Neural cell (in vitro differentiated cells): Measurements from ENCODE around the gene PKDCC. TPM values are rescaled to one million over a fixed set of nuclear protein-coding genes. Genes with fewer than 3 reads are reported as not detected.

Experiments
- H2AFZ ChIP-seq: fragments of 200-600, 300-800 bp; sonication (generic), shearing (Covaris generic); 2 replicates; pipeline ENCODE4 v1.6.0; 2014; ENCODE audit warnings: low read depth, mild to moderate bottlenecking, antibody characterized with exemption, low read length, moderate library complexity
- H3F3A ChIP-seq: fragments of 200-600 bp; shearing (Covaris generic); 2 replicates; pipeline ENCODE4 v1.6.1; 2016; ENCODE audit warnings: mild to moderate bottlenecking, moderate library complexity, mixed read lengths, antibody characterized with exemption, low read length; ENCODE audit not compliant: insufficient read depth, poor library complexity, severe bottlenecking
- H3K27ac ChIP-seq: fragments of 200-600, 300-800 bp; sonication (generic), shearing (Covaris generic); 2 replicates; pipeline ENCODE4 v1.5.1; 2014; ENCODE audit warnings: mild to moderate bottlenecking, low read length, moderate library complexity
- H3K27me3 ChIP-seq: fragments of 300-800, 200-600 bp; sonication (generic), shearing (Covaris generic); 2 replicates; pipeline ENCODE4 v1.6.0; 2014; ENCODE audit warnings: mild to moderate bottlenecking, low read depth, low read length, moderate library complexity; ENCODE audit not compliant: insufficient read depth
- H3K36me3 ChIP-seq: fragments of 300-800, 200-600 bp; sonication (generic), shearing (Covaris generic); 2 replicates; pipeline ENCODE4 v1.5.1; 2014; ENCODE audit warnings: mild to moderate bottlenecking, antibody characterized with exemption, low read length, moderate library complexity; ENCODE audit not compliant: insufficient read depth
- H3K4me2 ChIP-seq: fragments of 300-800, 200-600 bp; sonication (generic), shearing (Covaris generic); 2 replicates; pipeline ENCODE4 v1.6.0; 2014; ENCODE audit warnings: mild to moderate bottlenecking, low read length
- H3K4me3 ChIP-seq: fragments of 300-800, 200-600 bp; sonication (generic), shearing (Covaris generic); 2 replicates; pipeline ENCODE4 v1.5.1; 2014; ENCODE audit warnings: mild to moderate bottlenecking, low read length, moderate library complexity
- H3K79me2 ChIP-seq: fragments of 200-600 bp; shearing (Covaris generic); replicated peaks from 2 replicates; pipeline ENCODE4 v1.6.0; 2014; ENCODE audit warnings: mild to moderate bottlenecking, low read length, moderate library complexity; ENCODE audit not compliant: insufficient read depth
- H3K9ac ChIP-seq: fragments of 300-800, 200-600 bp; sonication (generic), shearing (Covaris generic); 2 replicates; pipeline ENCODE4 v1.6.1; 2016; ENCODE audit warnings: mild to moderate bottlenecking, low read length, mixed read lengths
- H3K9me2 ChIP-seq: fragments of 200-600 bp; shearing (Covaris generic); 2 replicates; pipeline ENCODE4 v1.6.1; 2016; ENCODE audit warnings: mild to moderate bottlenecking, low read length, mixed read lengths; ENCODE audit not compliant: insufficient read depth
- H3K9me3 ChIP-seq: fragments of 200-600, 300-800 bp; sonication (generic), shearing (Covaris generic); 2 replicates; pipeline ENCODE4 v1.6.1; 2016; ENCODE audit warnings: mild to moderate bottlenecking, mixed run types, low read length, moderate library complexity, mixed read lengths
- H4K20me1 ChIP-seq: fragments of 200-600 bp; shearing (Covaris generic); 2 replicates; pipeline ENCODE4 v1.6.1; 2016; ENCODE audit warnings: mild to moderate bottlenecking, mixed run types; ENCODE audit not compliant: insufficient read depth
- EP300 ChIP-seq: fragments of 450-650 bp; conservative IDR thresholded peaks from 2 replicates; pipeline ENCODE4 v1.6.1; 2014; ENCODE audit warnings: antibody characterized with exemption, mild to moderate bottlenecking, moderate library complexity; ENCODE audit not compliant: poor library complexity, severe bottlenecking
- EZH2 ChIP-seq: fragments of 200-600, 300-800 bp; shearing (Covaris generic), sonication (generic); IDR thresholded peaks from 2 replicates; pipeline ENCODE4 v1.6.1; 2014; ENCODE audit warnings: antibody characterized with exemption, low read length, borderline replicate concordance, mild to moderate bottlenecking; ENCODE audit not compliant: insufficient read depth, poor library complexity, severe bottlenecking
- MXI1 ChIP-seq: fragments of 450-650 bp; conservative IDR thresholded peaks from 2 replicates; pipeline ENCODE4 v1.6.1; 2014; ENCODE audit warnings: antibody characterized with exemption, mild to moderate bottlenecking; ENCODE audit not compliant: poor library complexity, severe bottlenecking
- POLR2AphosphoS5 ChIP-seq: IDR thresholded peaks from 2 replicates; pipeline ENCODE4 v1.6.1; 2012
- RAD21 ChIP-seq: fragments of 450-650 bp; conservative IDR thresholded peaks from 2 replicates; pipeline ENCODE4 v1.6.1; 2014; ENCODE audit warnings: antibody characterized with exemption, mild to moderate bottlenecking, moderate library complexity
- SMC3 ChIP-seq: fragments of 450-650 bp; conservative IDR thresholded peaks from 2 replicates; pipeline ENCODE4 v1.6.1; 2014; ENCODE audit warnings: antibody characterized with exemption, mild to moderate bottlenecking, moderate library complexity; ENCODE audit not compliant: poor library complexity
- TAF1 ChIP-seq: IDR thresholded peaks from 2 replicates; pipeline ENCODE4 v1.6.1; 2012; ENCODE audit warnings: low read depth
- polyA plus RNA-seq: library from polyadenylated mRNA; depleted of rRNA; stranded (reverse); fragments of >200 nt; gene quantifications from 2 replicates; pipeline ENCODE4 v1.2.3, GENCODE V29; 2014
- TF ChIP-seq, protein P1 (sequence below): fragments of 450-650 bp; IDR thresholded peaks from 2 replicates; pipeline ENCODE4 v1.5.1; 2014; ENCODE audit warnings: antibody characterized with exemption, mild to moderate bottlenecking, moderate library complexity; ENCODE audit not compliant: poor library complexity, severe bottlenecking
- TF ChIP-seq, protein P2 (sequence below): IDR thresholded peaks from 2 replicates; pipeline ENCODE4 v1.6.1; 2012; ENCODE audit warnings: borderline replicate concordance

PKDCC gene
- polyA plus RNA-seq, 1 donor from 2014 or later, result 37.4 TPM

- no peaks in the 10 kb centered on the region for H3K9me2 ChIP-seq
- H3K4me2 ChIP-seq, result no peak overlapping the region
- H2AFZ ChIP-seq, result no peak overlapping the region
- no peak overlapping the region for H3K9ac ChIP-seq
- no peaks in the 10 kb centered on the region for H3K9me3 ChIP-seq
- TF ChIP-seq, protein P1, sequence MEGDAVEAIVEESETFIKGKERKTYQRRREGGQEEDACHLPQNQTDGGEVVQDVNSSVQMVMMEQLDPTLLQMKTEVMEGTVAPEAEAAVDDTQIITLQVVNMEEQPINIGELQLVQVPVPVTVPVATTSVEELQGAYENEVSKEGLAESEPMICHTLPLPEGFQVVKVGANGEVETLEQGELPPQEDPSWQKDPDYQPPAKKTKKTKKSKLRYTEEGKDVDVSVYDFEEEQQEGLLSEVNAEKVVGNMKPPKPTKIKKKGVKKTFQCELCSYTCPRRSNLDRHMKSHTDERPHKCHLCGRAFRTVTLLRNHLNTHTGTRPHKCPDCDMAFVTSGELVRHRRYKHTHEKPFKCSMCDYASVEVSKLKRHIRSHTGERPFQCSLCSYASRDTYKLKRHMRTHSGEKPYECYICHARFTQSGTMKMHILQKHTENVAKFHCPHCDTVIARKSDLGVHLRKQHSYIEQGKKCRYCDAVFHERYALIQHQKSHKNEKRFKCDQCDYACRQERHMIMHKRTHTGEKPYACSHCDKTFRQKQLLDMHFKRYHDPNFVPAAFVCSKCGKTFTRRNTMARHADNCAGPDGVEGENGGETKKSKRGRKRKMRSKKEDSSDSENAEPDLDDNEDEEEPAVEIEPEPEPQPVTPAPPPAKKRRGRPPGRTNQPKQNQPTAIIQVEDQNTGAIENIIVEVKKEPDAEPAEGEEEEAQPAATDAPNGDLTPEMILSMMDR, result no peak
- TF ChIP-seq MXI1 (no peak), RAD21 (no peak), SMC3 (no peak), EZH2 (no peak), EP300 (no peak), TAF1 (no peak), POLR2AphosphoS5 (no peak)
- TF ChIP-seq, protein P2, sequence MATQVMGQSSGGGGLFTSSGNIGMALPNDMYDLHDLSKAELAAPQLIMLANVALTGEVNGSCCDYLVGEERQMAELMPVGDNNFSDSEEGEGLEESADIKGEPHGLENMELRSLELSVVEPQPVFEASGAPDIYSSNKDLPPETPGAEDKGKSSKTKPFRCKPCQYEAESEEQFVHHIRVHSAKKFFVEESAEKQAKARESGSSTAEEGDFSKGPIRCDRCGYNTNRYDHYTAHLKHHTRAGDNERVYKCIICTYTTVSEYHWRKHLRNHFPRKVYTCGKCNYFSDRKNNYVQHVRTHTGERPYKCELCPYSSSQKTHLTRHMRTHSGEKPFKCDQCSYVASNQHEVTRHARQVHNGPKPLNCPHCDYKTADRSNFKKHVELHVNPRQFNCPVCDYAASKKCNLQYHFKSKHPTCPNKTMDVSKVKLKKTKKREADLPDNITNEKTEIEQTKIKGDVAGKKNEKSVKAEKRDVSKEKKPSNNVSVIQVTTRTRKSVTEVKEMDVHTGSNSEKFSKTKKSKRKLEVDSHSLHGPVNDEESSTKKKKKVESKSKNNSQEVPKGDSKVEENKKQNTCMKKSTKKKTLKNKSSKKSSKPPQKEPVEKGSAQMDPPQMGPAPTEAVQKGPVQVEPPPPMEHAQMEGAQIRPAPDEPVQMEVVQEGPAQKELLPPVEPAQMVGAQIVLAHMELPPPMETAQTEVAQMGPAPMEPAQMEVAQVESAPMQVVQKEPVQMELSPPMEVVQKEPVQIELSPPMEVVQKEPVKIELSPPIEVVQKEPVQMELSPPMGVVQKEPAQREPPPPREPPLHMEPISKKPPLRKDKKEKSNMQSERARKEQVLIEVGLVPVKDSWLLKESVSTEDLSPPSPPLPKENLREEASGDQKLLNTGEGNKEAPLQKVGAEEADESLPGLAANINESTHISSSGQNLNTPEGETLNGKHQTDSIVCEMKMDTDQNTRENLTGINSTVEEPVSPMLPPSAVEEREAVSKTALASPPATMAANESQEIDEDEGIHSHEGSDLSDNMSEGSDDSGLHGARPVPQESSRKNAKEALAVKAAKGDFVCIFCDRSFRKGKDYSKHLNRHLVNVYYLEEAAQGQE, result no peak
- H3K36me3 ChIP-seq, result no peaks in the 10 kb centered on the region
- H3K79me2 ChIP-seq, result peaks cover 15% of the 10 kb centered on the region
- no peak overlapping the region for H3K4me3 ChIP-seq
- no peak overlapping the region for H3K27ac ChIP-seq
- peaks cover 5% of the 10 kb centered on the region for H3K27me3 ChIP-seq
- H3F3A ChIP-seq, result no peaks in the 10 kb centered on the region
- no peaks in the 10 kb centered on the region for H4K20me1 ChIP-seq
Measured at GRCh38 chr2:42053482-42053790, 5.6 kb downstream of the PKDCC start.

DNA sequence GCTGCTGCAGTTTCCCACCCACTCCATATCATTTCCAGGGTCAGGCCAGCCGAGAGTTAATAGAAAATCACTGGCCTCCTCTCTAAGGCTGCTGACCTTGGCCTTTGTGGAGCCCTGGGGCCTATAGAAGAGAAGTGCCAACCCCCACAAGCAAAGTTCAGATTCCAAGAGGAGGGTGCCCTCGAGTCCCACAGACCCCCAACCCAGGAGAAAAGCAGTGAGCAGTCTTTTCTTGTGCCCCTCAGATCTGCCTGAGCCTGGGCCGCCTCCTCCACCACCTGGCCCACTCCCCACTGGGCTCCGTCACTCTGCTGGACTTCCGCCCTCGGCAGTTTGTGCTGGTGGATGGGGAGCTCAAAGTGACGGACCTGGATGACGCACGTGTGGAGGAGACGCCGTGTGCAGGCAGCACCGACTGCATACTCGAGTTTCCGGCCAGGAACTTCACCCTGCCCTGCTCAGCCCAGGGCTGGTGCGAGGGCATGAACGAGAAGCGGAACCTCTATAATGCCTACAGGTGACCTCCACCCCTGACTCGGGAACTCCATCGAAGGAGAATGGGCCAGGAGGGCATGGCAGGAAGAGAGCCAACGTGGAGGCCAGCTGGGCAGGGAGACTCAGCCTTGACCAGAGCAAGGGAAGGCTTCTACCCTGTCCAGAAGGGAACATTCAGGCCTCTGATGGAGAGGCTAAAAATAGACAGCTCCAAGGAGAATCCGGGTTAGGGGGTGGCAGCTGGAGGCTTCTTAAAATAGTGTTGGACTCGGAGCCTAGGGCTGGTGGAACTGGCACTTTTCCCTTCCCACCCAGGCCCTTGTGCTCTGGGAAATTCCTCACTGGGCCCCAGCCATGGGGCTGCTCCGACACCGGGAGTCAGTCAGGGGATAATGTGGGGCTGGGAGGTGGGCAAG, 6.2 kb downstream of the PKDCC start:
- Histone ChIP-seq H3K27me3 (peaks cover 1% of the 10 kb centered on the region), H3K9ac (no peak overlapping the region), H3K9me2 (no peaks in the 10 kb centered on the region), H3K27ac (no peak overlapping the region), H3F3A (no peaks in the 10 kb centered on the region), H4K20me1 (no peaks in the 10 kb centered on the region), H3K9me3 (no peaks in the 10 kb centered on the region), H3K4me3 (no peak overlapping the region), H3K79me2 (peaks cover 12% of the 10 kb centered on the region), H3K36me3 (no peaks in the 10 kb centered on the region), H3K4me2 (no peak overlapping the region), H2AFZ (no peak overlapping the region)
- TF ChIP-seq MXI1 (no peak), SMC3 (no peak), EZH2 (no peak), TAF1 (no peak), POLR2AphosphoS5 (no peak), RAD21 (no peak), EP300 (no peak)
- TF ChIP-seq, protein P2, result no peak
- TF ChIP-seq, protein P1, result no peak
